Natural killer cell (primary cell): Measurements from ENCODE around the gene PLXNA2. TPM values are rescaled to one million over a fixed set of nuclear protein-coding genes. Genes with fewer than 3 reads are reported as not detected.

Experiments used
- ATAC-seq, 3 donors: fragments of 150-1000 bp in 2 of 3; fragments of 200-7000 bp in 1 of 3; cut with Tn5 transposase; 1 replicate in 1 of 3; 2 replicates in 2 of 3; pipeline ENCODE4 v1.10.0; 2021; ENCODE audit warnings: mild to moderate bottlenecking in 2 of 3, moderate library complexity in 2 of 3
- DNase-seq, 2 donors: peaks; one replicate each; pipeline versions ENCODE4 v3.0.0 to v3.0.0-alpha.2; 2013 to 2021; ENCODE audit warnings: mixed read lengths in 1 of 2
- H3K27ac ChIP-seq: one replicate; pipeline ENCODE4 v1.5.1; 2013; ENCODE audit warnings: mild to moderate bottlenecking, low read length
- H3K27me3 ChIP-seq: one replicate; pipeline ENCODE4 v1.6.1; 2013; ENCODE audit warnings: low read length; ENCODE audit not compliant: control insufficient read depth, insufficient read depth
- H3K36me3 ChIP-seq: one replicate; pipeline ENCODE4 v1.6.1; 2013; ENCODE audit warnings: low read length; ENCODE audit not compliant: control insufficient read depth, insufficient read depth
- H3K4me1 ChIP-seq: one replicate; pipeline ENCODE4 v1.6.1; 2013; ENCODE audit warnings: low read length; ENCODE audit not compliant: control insufficient read depth, insufficient read depth
- H3K4me3 ChIP-seq: one replicate; pipeline ENCODE4 v1.5.1; 2013; ENCODE audit warnings: low read length
- H3K9me3 ChIP-seq: one replicate; pipeline ENCODE4 v1.6.1; 2013; ENCODE audit warnings: low read length; ENCODE audit not compliant: control insufficient read depth, insufficient read depth
- H3K27ac Mint-ChIP-seq, 2 donors: one replicate each; pipeline ENCODE4 v1.8.0; 2022; ENCODE audit warnings: mild to moderate bottlenecking in 2 of 2, mixed read lengths in 2 of 2, moderate library complexity in 1 of 2
- H3K27me3 Mint-ChIP-seq, 2 donors: one replicate each; pipeline ENCODE4 v1.8.0; 2022; ENCODE audit warnings: low read depth in 2 of 2, mixed read lengths in 2 of 2
- H3K36me3 Mint-ChIP-seq: one replicate; pipeline ENCODE4 v1.8.0; 2022; ENCODE audit warnings: mixed read lengths
- H3K4me1 Mint-ChIP-seq, 2 donors: one replicate each; pipeline ENCODE4 v1.8.0; 2022; ENCODE audit warnings: mixed read lengths in 2 of 2
- H3K4me3 Mint-ChIP-seq: one replicate; pipeline ENCODE4 v1.8.0; 2022; ENCODE audit warnings: mild to moderate bottlenecking, moderate library complexity, mixed read lengths
- H3K9me3 Mint-ChIP-seq, 2 donors: one replicate each; pipeline ENCODE4 v1.8.0; 2022; ENCODE audit warnings: mixed read lengths in 2 of 2
- WGBS: methylation state at CpG from one replicate; pipeline ENCODE4 v1.1.7; 2013; ENCODE audit warnings: missing lambda C conversion rate; ENCODE audit not compliant: insufficient coverage; 5-methylcytosine and 5-hydroxymethylcytosine counted together
- intact Hi-C: fragments of 100-400 bp; cut with micrococcal nuclease; formaldehyde crosslinking; loops from one replicate; pipeline ENCODE4 v1.14.2; 2022
- total RNA-seq, 4 donors: library from RNA; stranded (reverse); fragments of 120-200 nt in 1 of 4; gene quantifications; one replicate each; pipeline versions ENCODE4 v1.2.3 to v1.2.4, GENCODE V29; 2013 to 2022
- TF ChIP-seq, protein P1 (sequence below): fragments of 200-600 bp; IDR thresholded peaks from one replicate; pipeline ENCODE4 v1.8.0; 2022; ENCODE audit warnings: antibody characterized with exemption

Gene PLXNA2
- total RNA-seq, 3 donors from 2014 or later (not counting 1 experiment from before 2014, with no cell fraction given): 2.8 to 8.4 (median 2.8) TPM

DNA sequence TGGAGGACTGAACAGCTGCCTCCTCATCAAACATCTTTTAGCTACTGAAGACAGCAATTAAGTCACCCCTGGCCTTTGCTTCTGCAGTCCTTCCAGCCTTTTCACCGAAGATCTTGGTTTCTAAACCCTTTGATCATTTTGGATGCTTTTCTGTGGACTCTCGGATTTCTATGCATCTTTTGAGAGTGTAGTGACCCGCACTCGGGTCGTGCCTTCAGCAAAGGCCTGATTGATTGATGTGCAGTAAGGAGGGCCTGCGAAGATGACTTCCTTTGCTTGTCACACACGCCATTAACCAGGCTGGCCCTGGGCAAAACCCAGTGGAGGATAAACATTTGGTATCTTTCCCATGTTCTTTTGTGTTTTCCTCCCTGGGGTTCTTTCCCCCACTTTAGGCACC is 175.8 kb downstream of the PLXNA2 start:
- no peaks in the 10 kb centered on the region for H3K27me3 ChIP-seq
- no peak for ATAC-seq
- H3K4me3 ChIP-seq: no peak overlapping the region
- no peaks in the 10 kb centered on the region for H3K36me3 Mint-ChIP-seq
- no peak overlapping the region for H3K27ac Mint-ChIP-seq
- H3K4me1 Mint-ChIP-seq: no peaks in the 10 kb centered on the region
- no peaks in the 10 kb centered on the region for H3K4me1 ChIP-seq
- H3K9me3 ChIP-seq: no peaks in the 10 kb centered on the region
- TF ChIP-seq, protein P1, sequence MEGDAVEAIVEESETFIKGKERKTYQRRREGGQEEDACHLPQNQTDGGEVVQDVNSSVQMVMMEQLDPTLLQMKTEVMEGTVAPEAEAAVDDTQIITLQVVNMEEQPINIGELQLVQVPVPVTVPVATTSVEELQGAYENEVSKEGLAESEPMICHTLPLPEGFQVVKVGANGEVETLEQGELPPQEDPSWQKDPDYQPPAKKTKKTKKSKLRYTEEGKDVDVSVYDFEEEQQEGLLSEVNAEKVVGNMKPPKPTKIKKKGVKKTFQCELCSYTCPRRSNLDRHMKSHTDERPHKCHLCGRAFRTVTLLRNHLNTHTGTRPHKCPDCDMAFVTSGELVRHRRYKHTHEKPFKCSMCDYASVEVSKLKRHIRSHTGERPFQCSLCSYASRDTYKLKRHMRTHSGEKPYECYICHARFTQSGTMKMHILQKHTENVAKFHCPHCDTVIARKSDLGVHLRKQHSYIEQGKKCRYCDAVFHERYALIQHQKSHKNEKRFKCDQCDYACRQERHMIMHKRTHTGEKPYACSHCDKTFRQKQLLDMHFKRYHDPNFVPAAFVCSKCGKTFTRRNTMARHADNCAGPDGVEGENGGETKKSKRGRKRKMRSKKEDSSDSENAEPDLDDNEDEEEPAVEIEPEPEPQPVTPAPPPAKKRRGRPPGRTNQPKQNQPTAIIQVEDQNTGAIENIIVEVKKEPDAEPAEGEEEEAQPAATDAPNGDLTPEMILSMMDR: no peak
- no peak overlapping the region for H3K27ac ChIP-seq
- no peak overlapping the region for H3K4me3 Mint-ChIP-seq
- WGBS: 92% methylated on average over 7 of the region's 7 CpGs
- H3K9me3 Mint-ChIP-seq: no peaks in the 10 kb centered on the region
- no peak for DNase-seq
- no peaks in the 10 kb centered on the region for H3K27me3 Mint-ChIP-seq
- no peaks in the 10 kb centered on the region for H3K36me3 ChIP-seq
- intact Hi-C loops: no loop called here

DNA sequence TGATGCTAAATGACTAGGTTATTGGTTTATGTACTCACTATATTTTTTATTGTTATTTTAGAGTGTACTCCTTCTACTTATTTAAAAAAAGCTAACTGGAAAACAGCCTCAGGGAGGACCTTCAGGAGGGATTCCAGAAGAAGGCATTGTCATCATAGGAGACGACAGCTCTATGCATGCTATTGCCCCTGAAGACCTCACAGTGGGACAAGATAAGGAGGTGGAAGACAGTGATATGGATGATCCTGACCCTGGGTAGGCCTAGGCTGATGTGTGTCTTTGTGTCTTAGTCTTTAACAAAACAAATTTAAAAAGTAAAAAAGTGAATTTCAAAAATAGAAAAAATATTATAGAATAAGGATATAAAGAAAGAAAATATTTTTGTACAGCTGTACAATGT is 177.6 kb downstream of the PLXNA2 start:
- intact Hi-C loops: no loop called here
- no peak for ATAC-seq
- no peaks in the 10 kb centered on the region for H3K9me3 Mint-ChIP-seq
- peaks cover 0 to 8% of the 10 kb centered on the region in 2 donors for H3K27me3 Mint-ChIP-seq
- Histone ChIP-seq H3K4me3 (no peak overlapping the region), H3K27ac (no peak overlapping the region), H3K27me3 (no peaks in the 10 kb centered on the region), H3K9me3 (no peaks in the 10 kb centered on the region), H3K36me3 (no peaks in the 10 kb centered on the region), H3K4me1 (no peaks in the 10 kb centered on the region)
- no peak overlapping the region for H3K4me3 Mint-ChIP-seq
- DNase-seq: no peak
- WGBS: 100% methylated on average over 1 of the region's 1 CpG
- no peak overlapping the region for H3K27ac Mint-ChIP-seq
- TF ChIP-seq, protein P1: no peak
- no peaks in the 10 kb centered on the region for H3K4me1 Mint-ChIP-seq
- no peaks in the 10 kb centered on the region for H3K36me3 Mint-ChIP-seq

DNA sequence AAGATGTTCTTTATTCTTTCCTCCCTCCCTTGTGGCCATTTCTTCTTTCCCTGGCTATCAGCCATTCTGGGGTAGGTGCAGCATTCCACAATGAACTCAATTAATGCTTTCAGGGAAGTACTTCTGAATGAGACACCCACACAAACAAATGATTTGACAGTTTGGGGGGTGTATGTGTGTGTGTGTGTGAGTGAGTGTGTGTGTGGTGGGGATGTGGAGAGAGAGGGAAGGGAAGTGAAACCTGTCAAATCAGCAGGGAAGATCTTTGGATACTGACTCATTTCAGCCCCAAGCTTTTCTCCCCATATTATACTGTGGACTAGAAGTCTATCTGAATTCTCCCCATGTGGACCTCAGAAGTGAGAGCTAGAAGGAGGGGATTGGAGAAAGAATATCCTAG is 178.3 kb downstream of the PLXNA2 start:
- Histone ChIP-seq H3K9me3 (no peaks in the 10 kb centered on the region), H3K36me3 (no peaks in the 10 kb centered on the region), H3K27ac (no peak overlapping the region), H3K27me3 (no peaks in the 10 kb centered on the region), H3K4me3 (no peak overlapping the region), H3K4me1 (no peaks in the 10 kb centered on the region)
- TF ChIP-seq, protein P1: no peak
- no peaks in the 10 kb centered on the region for H3K36me3 Mint-ChIP-seq
- no peaks in the 10 kb centered on the region for H3K9me3 Mint-ChIP-seq
- intact Hi-C loops: no loop called here
- no peak for DNase-seq
- no peaks in the 10 kb centered on the region for H3K4me1 Mint-ChIP-seq
- no peak overlapping the region for H3K27ac Mint-ChIP-seq
- no peak for ATAC-seq
- peaks cover 0 to 8% of the 10 kb centered on the region in 2 donors for H3K27me3 Mint-ChIP-seq
- H3K4me3 Mint-ChIP-seq: no peak overlapping the region

DNA sequence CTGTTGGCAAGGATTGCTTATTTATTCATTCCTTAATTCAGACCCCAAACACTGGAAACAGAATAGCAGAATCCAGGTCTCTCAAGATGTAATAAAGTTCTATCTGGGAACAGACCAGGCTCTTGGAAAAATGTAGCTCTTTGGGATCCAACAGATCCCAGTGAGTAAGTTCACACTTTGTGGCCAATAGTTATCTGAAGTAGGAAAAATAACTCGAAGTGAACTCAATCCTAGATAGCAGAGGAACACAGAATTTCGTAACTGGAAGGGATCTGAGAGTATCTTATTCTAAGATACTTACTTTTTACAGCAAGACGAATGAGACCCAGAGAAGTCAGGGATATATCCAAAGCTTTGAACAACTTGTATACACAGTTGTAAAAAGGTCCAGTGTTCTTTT is 182.6 kb downstream of the PLXNA2 start:
- H3K4me1 Mint-ChIP-seq: no peaks in the 10 kb centered on the region
- no peak overlapping the region for H3K4me3 Mint-ChIP-seq
- TF ChIP-seq, protein P1: no peak
- H3K9me3 ChIP-seq: no peaks in the 10 kb centered on the region
- H3K36me3 ChIP-seq: no peaks in the 10 kb centered on the region
- H3K4me1 ChIP-seq: no peaks in the 10 kb centered on the region
- WGBS: 90% methylated on average over 3 of the region's 3 CpGs
- no peak for ATAC-seq
- H3K4me3 ChIP-seq: no peak overlapping the region
- intact Hi-C loops: no loop called here
- no peak for DNase-seq
- H3K27me3 ChIP-seq: no peaks in the 10 kb centered on the region
- no peaks in the 10 kb centered on the region for H3K9me3 Mint-ChIP-seq
- H3K36me3 Mint-ChIP-seq: no peaks in the 10 kb centered on the region
- no peak overlapping the region for H3K27ac Mint-ChIP-seq
- H3K27ac ChIP-seq: no peak overlapping the region
- H3K27me3 Mint-ChIP-seq: peaks cover 4 to 10% of the 10 kb centered on the region in 2 donors
